ENCODE data around the gene BANP.
"Not testable (repeated sequence)": the region's sequence is repeated elsewhere in the genome, so short reads cannot be mapped to it uniquely, and the experiment has no call there.

BANP gene

GRCh38 chr16:88035292-88035691 lies 84.1 kb downstream of the BANP start:
- DNase-seq = no peak

DNA sequence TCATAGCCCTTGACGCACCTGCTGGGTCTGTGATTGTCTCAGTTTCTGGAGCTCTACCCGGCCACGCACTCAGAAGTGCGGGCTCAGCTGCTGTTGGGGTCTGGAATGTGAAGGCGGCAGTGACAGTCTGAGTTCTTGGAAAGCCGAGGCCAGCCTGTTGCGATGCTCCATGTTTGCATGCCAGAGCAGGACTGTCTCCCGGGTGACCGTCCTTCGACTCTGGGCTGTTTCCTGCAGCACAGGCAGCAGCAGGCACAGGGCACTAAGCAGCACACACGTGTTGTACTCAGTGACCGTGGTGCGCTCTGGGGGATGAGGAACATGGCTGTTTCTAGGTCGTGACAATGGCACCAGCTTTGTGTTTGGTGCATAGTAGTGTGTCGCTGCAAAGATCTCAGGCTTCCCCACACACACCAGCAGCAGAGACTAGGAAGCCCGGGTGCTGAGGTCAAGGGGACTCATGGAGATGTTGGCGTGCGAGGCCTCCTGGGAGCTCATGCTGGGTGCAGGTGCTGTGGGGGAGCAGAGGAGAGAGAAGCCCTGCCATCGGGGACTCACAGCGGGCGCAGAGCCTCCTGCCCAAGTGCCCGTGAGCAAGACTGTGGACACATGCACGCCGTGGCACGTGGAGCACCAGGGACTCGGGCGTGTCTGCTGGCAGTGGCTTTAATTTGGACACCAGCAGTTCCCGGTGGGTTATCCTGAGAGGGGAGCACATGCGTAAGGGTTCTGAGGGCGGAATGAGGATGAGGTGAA lies 84.8 kb downstream of the BANP start:
- DNase-seq = not testable (repeated sequence)

DNA sequence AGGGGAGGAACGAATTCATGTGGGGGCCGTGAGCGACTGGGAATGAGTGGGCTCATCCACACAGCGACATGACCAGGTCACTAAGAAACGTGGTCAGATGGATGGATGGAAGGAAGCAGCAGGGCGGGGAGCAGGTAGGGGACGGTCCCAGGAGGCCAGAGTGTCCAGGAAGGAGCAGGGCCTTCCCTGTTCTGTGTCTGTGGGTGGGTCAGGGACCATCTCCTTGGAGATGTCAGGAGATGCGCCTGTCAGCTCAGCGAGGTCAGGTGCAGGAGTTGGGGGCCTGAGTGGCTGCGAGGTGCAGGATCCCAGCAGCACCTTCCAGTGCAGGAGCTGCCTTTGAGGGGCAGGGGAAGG lies 85.4 kb downstream of the BANP start:
- not testable (repeated sequence) for DNase-seq

GRCh38 chr16:88037359-88037758 lies 86.1 kb downstream of the BANP start:
- not testable (repeated sequence) for DNase-seq

DNA sequence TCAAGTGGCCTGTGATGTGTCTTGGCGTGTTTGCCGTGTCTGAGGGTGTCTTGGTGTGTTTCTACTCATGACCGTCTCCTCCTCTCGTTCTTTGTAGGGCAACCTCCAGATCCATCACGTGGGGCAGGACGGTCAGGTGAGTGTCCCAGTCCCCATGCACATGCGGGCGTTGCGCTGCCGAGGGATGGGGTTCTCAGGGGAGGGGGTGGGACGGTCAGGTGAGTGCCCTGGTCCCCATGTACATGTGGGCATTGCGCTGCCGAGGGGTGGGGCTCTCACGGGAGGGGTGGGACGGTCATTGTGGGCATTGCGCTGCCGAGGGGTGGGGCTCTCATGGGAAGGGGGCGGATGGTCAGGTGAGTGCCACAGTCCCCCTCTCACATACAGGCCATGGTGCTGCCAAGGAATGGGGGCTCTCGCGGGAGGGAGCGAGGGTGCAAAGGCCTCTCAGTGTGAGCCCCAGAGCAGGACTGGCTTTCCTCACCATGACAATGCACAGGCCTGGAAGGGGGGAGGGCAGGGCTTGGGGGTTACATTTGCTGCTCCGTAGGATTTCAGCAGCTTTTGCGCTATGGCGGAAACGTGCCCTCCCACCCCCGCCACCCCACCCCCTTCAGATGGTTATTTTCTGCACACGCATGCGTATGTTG lies 86.8 kb downstream of the BANP start:
- DNase-seq = not testable (repeated sequence)

DNA sequence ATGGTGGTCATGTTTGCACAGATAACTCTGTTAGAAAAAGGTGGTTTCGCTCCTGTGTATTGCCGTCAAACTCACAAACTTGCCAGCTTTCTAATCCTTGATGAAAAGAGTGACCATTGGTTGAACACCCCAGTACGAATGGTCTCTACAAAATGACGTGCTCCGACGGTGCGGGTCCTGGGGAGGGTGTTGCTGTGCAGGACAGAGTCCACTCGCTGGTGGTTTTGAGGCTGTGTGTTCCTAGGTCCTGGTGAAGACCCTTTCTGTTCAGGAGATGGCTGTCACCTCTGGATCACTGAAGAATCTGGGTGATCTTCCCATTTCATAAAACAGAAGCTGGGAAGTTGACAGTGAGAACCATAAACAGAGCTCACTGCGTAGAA lies 87.3 kb downstream of the BANP start:
- not testable (repeated sequence) for DNase-seq

GRCh38 chr16:88039591-88039990 lies 88.4 kb downstream of the BANP start:
- DNase-seq = no peak

GRCh38 chr16:88040196-88040876 lies 89.1 kb downstream of the BANP start:
- not testable (repeated sequence) for DNase-seq

GRCh38 chr16:88040877-88041244 lies 89.6 kb downstream of the BANP start:
- not testable (repeated sequence) for DNase-seq

DNA sequence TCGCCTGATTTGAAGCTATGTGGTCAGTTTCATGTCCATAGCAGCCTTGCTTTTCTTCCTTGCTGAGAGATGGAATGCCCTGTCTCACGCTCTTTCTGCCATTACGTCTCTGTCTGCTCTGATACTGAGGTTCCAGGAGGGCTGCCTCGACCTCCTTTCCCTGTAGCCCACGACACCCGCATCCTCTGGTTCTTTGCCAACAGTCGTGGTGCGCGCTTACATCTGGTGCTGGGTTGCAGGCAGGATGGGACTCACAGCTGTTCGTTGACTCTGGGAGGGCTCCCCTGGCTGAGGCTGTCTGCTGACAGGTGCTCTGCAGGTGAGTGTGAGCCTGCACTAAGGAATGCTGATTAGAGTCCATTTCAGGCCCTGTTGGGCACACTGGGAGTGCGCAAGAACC lies 90.3 kb downstream of the BANP start:
- not testable (repeated sequence) for DNase-seq

GRCh38 chr16:88041986-88042562 lies 90.8 kb downstream of the BANP start:
- DNase-seq = not testable (repeated sequence)

- DNase-seq = not testable (repeated sequence)
Measured at GRCh38 chr16:88043208-88043910, 92.1 kb downstream of the BANP start.

GRCh38 chr16:88044121-88044581 lies 92.9 kb downstream of the BANP start:
- not testable (repeated sequence) for DNase-seq

- DNase-seq = not testable (repeated sequence)
Measured at GRCh38 chr16:88045361-88045760, 94.1 kb downstream of the BANP start.

DNA sequence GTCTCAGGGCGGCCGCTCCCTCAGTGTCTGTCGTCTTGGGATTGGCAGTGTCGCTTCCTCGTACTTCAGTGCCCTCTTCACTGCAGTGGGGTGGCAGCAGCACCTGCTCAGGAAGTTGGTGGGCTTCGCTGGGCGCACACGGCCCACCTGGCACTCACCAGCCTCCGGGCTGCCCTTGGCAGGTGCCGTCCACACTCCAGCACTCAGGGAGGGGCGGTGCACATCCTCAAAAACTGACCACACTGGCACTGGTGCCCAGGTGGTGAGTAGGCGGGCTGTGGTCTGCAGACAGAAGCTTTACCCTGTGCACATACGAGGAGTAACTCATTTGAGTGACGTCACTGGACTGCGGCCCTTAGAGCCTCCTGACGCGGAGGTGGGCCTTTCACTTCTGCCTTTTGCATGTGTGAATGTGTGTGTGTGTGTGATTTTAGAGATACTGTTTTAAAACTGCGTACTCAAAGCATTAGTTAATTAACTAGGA lies 94.6 kb downstream of the BANP start:
- no peak for DNase-seq

DNA sequence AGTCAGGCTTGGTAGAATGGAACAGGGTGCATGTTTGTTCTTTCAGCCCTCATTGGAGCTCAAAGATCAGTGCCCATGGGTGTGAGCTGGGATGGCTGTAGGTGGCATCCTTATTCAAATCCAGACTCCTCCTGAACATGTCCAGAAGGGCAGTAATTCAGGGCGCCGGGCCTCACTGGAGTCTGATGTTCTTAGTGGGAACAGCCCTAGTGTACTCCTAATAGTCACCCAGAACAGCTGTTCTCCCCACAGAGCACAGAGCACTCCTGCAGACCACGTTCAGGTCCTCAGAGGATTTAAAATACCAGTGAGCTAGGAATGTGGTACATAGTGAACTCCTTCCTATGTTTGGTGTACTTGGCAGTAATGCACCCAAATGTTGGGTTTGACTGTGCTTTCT lies 96.2 kb downstream of the BANP start:
- no peak for DNase-seq

DNA sequence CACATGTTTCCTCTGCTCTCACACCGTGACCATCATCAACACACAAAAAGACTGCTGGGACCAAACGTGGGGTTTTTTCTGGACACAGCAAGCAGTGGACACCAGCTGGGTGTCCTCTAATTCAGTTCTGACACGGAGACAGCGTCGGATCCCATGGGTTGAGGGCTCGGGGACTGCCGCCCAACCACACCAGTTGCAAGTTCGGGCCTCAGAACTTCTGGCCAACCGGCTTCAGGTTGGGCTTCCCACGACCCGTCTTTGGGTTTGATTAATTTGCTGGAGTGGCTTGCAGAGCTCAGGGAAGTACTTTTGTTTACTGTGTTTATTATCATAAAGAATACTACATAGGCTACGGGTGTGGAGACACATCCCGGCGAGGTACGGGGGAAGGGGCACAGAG lies 97.8 kb downstream of the BANP start:
- DNase-seq = no peak

GRCh38 chr16:88049561-88050545 lies 98.6 kb downstream of the BANP start:
- DNase-seq = no peak

DNA sequence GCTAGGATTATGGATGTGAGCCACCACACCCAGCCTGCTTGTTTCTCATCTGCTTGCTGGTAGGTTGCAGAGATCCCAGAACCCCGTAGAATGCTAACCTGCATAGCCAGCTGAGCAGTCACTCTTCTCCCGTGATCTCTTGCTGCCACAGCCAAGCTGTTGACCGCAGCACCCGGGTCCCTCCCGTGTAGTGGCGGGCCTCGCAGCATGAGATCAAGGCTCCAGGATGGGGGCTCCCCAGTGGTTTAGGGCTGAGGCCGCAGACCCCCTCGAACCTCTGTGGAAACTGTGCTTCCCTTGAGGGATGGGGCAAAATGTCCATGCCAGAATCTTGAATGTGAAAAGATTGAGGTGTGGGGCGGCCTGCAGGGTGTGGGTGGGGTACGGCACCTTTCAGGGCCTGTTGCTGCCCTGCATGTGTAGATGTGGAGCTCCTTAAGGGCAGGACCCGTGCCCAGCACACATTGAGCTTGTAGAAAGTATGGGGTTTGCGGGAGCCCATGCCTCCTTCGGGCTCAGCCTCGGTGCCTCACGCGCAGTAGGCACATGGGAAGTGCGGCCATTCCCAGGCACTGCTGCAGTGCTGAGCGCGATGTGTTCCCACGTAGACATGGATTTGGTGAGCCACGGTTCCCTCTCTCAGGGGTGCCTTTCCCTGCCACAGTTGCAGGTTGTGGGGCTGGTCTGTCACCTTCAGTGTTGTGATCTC lies 99.9 kb downstream of the BANP start:
- DNase-seq = no peak

DNA sequence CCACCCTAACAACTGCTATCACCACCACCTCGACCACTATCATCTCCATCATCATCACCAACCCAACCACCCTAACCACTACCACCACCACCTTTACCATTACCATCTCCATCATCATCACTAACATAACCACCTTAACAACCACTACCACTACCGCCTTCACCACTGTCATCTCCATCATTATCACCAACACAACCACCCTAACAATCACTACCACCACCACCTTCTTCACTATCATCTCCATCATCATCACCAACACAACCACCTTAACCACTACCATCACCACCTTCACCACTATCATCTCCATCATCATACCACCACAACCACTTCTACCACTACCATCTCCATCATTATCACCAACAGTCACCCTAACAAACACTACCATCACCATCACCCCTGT lies 101.4 kb downstream of the BANP start:
- DNase-seq = no peak

- DNase-seq = not testable (repeated sequence)
Measured at GRCh38 chr16:88053479-88053878, 102.2 kb downstream of the BANP start.
